ENCODE data around the gene AMMECR1L. TPM values are rescaled to one million over a fixed set of nuclear protein-coding genes. Genes with fewer than 3 reads are reported as not detected.

AMMECR1L gene
- total RNA-seq, 4 donors from 2014 or later = 12.4 to 15.0 (median 14.1) TPM

DNA sequence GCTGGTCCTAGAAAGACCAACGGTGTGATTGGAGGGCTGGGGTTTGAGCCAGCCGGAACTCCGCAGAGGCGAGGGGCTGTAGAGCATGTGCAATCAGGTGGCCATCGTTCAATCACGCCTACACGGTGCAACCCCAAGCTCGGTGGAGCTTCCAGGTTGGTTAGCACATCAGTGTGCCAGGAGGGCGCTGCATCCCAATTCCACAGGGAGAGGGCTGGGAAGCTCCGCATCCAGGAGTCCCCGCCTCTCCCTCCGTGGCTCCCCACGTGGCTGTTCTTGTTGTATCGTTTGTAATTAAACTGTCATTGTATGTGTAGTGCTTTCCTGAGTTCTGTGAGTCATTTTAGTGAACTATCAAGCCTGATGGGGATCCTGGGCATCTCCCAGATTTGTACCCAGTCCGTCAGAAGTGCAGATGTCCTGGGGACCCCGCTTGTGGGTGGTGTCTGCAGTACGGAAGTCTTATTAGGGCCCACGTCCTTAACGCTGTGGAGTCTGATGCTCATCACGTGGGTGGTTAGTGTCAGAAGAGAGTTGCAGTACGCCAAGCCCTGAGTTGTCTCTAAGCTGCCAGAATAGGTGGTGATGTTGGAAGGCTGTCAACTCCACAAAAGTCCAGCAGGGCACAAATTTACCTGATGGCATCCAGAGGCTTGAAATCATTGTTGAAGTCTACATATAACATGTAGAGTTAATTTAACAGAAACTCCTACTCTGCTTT, 20.6 kb upstream of the AMMECR1L start:
- 52 to 64% methylated on average over 8 to 14 of the region's 21 CpGs for WGBS, 2 donors (ENCODE audit: low coverage in 1 of 2)

DNA sequence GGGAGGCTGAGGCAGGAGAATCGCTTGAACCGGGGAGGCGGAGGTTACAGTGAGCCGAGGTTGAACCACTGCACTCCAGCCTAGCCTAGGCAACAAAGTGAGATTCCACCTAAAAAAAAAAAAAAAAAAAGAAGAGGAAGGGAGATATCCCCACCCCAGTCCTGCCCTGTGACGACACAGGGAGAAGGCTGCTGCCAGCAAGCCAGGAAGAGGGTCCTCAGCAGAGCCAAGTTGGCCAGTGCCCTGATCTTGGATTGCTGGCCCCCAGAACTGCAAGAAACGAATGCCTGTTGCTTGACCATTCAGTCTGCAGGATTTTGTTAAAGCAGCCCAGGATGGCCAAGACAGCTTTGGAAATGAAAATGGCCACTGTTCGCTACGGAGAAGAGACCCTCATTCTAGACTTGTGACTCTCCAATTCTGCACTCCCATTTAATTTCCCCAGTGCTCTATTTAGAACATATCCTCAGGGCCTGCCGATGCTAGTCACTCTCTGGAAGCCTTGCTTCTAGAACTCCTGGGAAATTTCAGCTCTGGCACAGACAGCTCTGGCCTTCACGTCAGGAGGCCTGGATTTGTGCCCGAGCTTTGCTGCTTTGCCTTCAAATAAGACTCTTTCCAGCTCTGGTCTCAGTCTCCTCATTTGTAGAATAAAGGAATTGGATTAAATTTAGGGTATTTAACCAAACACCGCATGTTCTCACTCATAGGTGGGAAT, 15.7 kb upstream of the AMMECR1L start:
- peak; percentile 62 for ATAC-seq
- no peak overlapping the region for H3K4me3 ChIP-seq
- peak overlapping the region in 3 of 4 donors; percentile 50 to 65 (median 62) for H3K27ac ChIP-seq
- H3K4me1 ChIP-seq = peaks cover 0 to 14% (median 4%) of the 10 kb centered on the region in 3 donors
- TF ChIP-seq POLR2AphosphoS5 (IDR thresholded peaks at IDR 0.05) (peak; percentile 43), POLR2A (IDR thresholded peaks at IDR 0.05) (no peak)
- peaks cover 10% of the 10 kb centered on the region for H3K27me3 ChIP-seq
- no peaks in the 10 kb centered on the region for H3K36me3 ChIP-seq
- 47% methylated on average over 10 of the region's 12 CpGs; no CpG with 5 or more reads in 1 of the 2 donors for WGBS, 2 donors (ENCODE audit: low coverage in 1 of 2)
- H3K9me3 ChIP-seq = no peaks in the 10 kb centered on the region

More for the DNA sequence above, 20.6 kb upstream of the AMMECR1L start:
- Histone ChIP-seq H3K36me3 (no peaks in the 10 kb centered on the region), H3K27ac (no peak overlapping the region), H3K27me3 (peaks cover 16% of the 10 kb centered on the region), H3K4me1 (peaks cover 0 to 8% (median 4%) of the 10 kb centered on the region in 3 donors), H3K9me3 (no peaks in the 10 kb centered on the region), H3K4me3 (no peak overlapping the region)
- TF ChIP-seq POLR2AphosphoS5 (IDR thresholded peaks at IDR 0.05) (no peak), POLR2A (IDR thresholded peaks at IDR 0.05) (no peak), EP300 (IDR thresholded peaks at IDR 0.05) (no peak)
- TF ChIP-seq, protein P1, sequence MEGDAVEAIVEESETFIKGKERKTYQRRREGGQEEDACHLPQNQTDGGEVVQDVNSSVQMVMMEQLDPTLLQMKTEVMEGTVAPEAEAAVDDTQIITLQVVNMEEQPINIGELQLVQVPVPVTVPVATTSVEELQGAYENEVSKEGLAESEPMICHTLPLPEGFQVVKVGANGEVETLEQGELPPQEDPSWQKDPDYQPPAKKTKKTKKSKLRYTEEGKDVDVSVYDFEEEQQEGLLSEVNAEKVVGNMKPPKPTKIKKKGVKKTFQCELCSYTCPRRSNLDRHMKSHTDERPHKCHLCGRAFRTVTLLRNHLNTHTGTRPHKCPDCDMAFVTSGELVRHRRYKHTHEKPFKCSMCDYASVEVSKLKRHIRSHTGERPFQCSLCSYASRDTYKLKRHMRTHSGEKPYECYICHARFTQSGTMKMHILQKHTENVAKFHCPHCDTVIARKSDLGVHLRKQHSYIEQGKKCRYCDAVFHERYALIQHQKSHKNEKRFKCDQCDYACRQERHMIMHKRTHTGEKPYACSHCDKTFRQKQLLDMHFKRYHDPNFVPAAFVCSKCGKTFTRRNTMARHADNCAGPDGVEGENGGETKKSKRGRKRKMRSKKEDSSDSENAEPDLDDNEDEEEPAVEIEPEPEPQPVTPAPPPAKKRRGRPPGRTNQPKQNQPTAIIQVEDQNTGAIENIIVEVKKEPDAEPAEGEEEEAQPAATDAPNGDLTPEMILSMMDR (IDR thresholded peaks at IDR 0.05) = no peak
- no peak for ATAC-seq

DNA sequence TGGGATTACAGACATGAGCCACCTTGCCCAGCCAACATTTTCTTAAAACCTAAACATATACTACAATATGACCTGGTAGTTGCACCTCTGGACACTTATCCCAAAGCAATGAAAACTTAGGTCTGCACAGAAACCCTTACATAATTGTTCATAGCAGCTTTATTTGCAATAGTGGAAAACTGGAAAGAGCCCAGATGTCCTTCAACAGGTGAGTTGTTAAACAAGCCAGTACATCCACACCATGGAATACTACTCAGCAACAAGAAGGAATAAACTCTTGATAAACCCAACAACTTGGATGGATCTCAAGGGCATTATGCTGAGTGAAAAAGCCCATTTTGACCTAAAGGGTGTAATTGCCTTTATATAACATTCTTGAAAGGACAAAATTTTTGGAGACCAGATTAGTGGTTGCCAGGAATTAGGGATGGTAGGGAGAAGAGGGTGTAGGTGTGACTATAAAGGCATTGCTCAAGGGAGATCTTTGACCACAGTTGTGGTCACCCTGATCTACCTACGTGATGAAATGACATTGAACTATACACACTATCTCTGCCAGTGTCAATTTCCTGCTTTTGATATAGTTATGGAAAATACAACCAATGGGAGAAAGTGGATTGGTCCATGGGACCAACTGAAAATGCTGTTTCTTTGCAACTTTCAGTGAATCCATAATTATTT, 11.9 kb upstream of the AMMECR1L start:
- TF ChIP-seq POLR2A (IDR thresholded peaks at IDR 0.05) (no peak), POLR2AphosphoS5 (IDR thresholded peaks at IDR 0.05) (no peak), EP300 (IDR thresholded peaks at IDR 0.05) (no peak)
- TF ChIP-seq, protein P1 (IDR thresholded peaks at IDR 0.05) = no peak
- Histone ChIP-seq H3K9me3 (no peaks in the 10 kb centered on the region), H3K27me3 (no peaks in the 10 kb centered on the region), H3K4me1 (peaks cover 0 to 14% (median 4%) of the 10 kb centered on the region in 3 donors), H3K4me3 (no peak overlapping the region), H3K27ac (no peak overlapping the region), H3K36me3 (no peaks in the 10 kb centered on the region)
- no peak for ATAC-seq
- 43 to 67% methylated on average over 1 of the region's 1 CpG for WGBS, 2 donors (ENCODE audit: low coverage in 1 of 2)

DNA sequence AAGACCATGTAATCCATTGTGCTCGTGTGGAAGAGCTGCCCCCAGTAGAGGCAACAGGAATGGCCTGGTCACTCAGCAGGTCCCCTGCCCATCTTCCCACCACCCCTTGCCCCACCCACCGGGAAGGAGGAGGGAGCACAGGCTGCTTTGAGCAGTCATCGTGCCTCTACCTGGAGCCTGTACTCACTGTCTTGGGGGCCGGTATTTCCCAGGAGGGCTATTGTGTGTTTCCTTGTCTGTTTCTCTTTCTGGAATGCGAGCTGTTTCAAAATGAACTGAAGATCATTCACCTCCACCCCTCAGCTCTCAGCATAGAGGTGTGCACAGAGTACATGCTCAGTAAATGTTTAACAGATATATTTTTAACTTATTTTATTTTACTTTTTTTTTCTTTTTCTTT, 7.7 kb upstream of the AMMECR1L start:
- WGBS, 2 donors (ENCODE audit: low coverage in 1 of 2) = 59 to 92% methylated on average over 2 to 4 of the region's 5 CpGs
- TF ChIP-seq, protein P1 (IDR thresholded peaks at IDR 0.05) = no peak
- TF ChIP-seq POLR2A (IDR thresholded peaks at IDR 0.05) (no peak), EP300 (IDR thresholded peaks at IDR 0.05) (no peak), POLR2AphosphoS5 (IDR thresholded peaks at IDR 0.05) (no peak)
- ATAC-seq = no peak
- Histone ChIP-seq H3K4me1 (peaks cover 0 to 6% (median 0%) of the 10 kb centered on the region in 3 donors), H3K27me3 (no peaks in the 10 kb centered on the region), H3K9me3 (no peaks in the 10 kb centered on the region), H3K4me3 (no peak overlapping the region), H3K27ac (no peak overlapping the region), H3K36me3 (no peaks in the 10 kb centered on the region)

DNA sequence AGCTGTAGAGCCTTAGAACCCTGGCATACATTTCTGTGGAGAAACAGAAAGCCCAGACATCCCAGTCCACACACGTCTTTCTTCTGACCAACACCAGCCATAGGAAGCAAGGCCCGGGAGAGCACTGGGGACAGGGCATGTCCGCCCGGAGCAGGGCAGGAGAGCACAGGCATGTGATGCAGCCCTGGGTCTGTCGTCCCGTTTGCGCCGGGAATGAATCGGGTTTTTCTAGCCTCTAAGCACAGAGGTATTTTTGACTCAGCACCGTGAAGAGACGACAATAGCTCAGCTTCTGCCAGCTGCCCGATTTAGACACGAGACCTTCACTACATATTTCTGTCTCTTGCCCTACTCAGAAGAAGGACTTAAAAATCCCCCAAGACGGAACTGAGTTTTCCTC, 7.3 kb upstream of the AMMECR1L start:
- TF ChIP-seq, protein P1 (IDR thresholded peaks at IDR 0.05) = no peak
- TF ChIP-seq EP300 (IDR thresholded peaks at IDR 0.05) = no peak
- no peak for TF ChIP-seq POLR2AphosphoS5 (IDR thresholded peaks at IDR 0.05)
- no peak for TF ChIP-seq POLR2A (IDR thresholded peaks at IDR 0.05)
- H3K27ac ChIP-seq = no peak overlapping the region
- WGBS, 2 donors (ENCODE audit: low coverage in 1 of 2) = 78 to 89% methylated on average over 7 to 9 of the region's 14 CpGs
- no peak for ATAC-seq
- H3K9me3 ChIP-seq = no peaks in the 10 kb centered on the region
- peaks cover 0 to 10% (median 2%) of the 10 kb centered on the region in 3 donors for H3K4me1 ChIP-seq
- H3K4me3 ChIP-seq = no peak overlapping the region
- H3K36me3 ChIP-seq = no peaks in the 10 kb centered on the region
- H3K27me3 ChIP-seq = no peaks in the 10 kb centered on the region
